Epithelial cell of proximal tubule (primary cell): ENCODE data around the gene TMEM52. TPM values are rescaled to one million over a fixed set of nuclear protein-coding genes. Genes with fewer than 3 reads are reported as not detected.

Source experiments
- DNase-seq: peaks from one replicate; pipeline ENCODE4 v3.0.0-alpha.2; 2011; ENCODE audit warnings: low read depth
- H3K4me3 ChIP-seq: 2 replicates; pipeline ENCODE4 v1.5.1; 2011; ENCODE audit warnings: low read depth, mild to moderate bottlenecking, low read length
- total RNA-seq: library from RNA; depleted of rRNA; stranded (reverse); fragments of >200 nt; gene quantifications from 2 replicates; pipeline ENCODE4 v1.2.3, GENCODE V29; 2015
- TF ChIP-seq, protein P1 (sequence below): conservative IDR thresholded peaks from 2 replicates; pipeline ENCODE4 v1.5.1; 2012; ENCODE audit warnings: low read depth, mild to moderate bottlenecking, low read length

The TMEM52 gene
- total RNA-seq, 1 donor from 2014 or later, result 0.75 TPM

DNA sequence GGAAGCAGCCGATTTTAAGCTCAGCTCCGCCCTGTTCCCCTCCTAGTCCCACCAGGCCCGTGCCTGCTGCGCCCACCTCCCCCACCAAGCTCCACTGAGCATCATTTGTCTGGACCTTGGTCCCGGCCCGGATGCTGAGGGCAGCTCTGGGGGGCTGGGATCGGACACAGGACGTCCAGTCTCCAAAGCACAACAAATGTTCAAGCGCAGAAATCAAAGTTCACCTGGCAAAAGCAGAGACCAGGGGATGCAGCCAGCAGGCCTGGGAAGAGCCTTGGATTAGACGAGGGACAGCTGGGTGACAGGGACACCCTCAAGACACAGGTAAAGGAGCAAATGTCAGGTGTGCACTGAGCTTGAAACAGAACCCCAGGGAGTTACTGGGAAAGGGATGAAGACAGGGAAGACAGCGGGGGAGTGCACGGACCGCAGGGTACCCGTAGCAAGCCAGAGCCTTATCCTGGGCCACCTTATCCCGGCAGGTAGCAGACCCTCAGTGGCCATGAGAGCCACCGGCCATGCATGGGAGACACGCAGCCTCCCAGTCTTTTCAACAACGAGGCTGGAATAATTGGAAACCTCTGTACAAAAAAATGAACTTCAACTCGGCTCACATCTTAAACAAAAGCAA is 22.2 kb upstream of the TMEM52 start:
- no peak for DNase-seq
- TF ChIP-seq, protein P1, sequence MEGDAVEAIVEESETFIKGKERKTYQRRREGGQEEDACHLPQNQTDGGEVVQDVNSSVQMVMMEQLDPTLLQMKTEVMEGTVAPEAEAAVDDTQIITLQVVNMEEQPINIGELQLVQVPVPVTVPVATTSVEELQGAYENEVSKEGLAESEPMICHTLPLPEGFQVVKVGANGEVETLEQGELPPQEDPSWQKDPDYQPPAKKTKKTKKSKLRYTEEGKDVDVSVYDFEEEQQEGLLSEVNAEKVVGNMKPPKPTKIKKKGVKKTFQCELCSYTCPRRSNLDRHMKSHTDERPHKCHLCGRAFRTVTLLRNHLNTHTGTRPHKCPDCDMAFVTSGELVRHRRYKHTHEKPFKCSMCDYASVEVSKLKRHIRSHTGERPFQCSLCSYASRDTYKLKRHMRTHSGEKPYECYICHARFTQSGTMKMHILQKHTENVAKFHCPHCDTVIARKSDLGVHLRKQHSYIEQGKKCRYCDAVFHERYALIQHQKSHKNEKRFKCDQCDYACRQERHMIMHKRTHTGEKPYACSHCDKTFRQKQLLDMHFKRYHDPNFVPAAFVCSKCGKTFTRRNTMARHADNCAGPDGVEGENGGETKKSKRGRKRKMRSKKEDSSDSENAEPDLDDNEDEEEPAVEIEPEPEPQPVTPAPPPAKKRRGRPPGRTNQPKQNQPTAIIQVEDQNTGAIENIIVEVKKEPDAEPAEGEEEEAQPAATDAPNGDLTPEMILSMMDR, result no peak
- H3K4me3 ChIP-seq, result no peak overlapping the region

GRCh38 chr1:1940123-1940425 is 21.0 kb upstream of the TMEM52 start:
- H3K4me3 ChIP-seq, result no peak overlapping the region
- no peak for DNase-seq
- TF ChIP-seq, protein P1, result no peak

DNA sequence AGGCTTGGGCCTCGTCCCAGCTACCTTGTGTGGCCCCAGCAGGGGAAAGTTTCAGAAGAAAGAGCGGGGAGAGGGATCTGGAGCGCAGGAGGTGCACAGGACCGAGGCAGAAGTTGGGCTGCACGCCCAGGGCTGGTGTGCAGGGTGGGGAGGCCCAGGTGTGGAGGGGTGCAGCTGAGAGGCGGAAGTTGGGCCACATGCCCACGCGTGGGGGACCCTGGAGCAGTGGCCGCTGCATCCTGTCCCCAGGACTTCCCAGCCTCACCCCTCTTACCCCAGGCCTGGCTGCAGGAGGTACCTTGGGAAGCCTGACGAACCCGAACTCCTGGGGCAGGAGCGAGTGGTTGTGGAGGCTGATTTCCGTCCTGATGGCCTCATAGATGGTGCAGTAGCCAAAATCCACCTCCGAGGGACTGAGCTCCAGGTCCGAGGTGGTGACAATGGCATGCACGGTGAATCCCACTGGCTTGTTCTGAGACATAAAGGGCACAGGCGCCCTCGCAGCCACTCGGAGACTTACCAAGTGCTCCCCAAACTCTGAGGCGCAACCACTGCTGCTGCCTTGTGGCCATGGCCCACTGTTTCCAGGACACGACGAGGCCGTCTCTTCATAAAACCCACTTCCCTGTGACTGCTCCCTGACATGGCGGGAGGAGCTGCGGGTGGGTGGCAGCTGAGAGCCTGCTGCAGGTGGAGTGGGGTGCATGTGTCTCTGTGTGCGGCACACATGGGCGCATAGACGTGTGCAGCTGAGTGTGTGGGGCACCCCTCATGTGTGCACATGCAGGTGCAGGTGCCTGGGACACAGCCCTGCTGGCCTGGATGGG is 20.4 kb upstream of the TMEM52 start:
- TF ChIP-seq, protein P1, result no peak
- no peak for DNase-seq
- H3K4me3 ChIP-seq, result no peak overlapping the region

DNA sequence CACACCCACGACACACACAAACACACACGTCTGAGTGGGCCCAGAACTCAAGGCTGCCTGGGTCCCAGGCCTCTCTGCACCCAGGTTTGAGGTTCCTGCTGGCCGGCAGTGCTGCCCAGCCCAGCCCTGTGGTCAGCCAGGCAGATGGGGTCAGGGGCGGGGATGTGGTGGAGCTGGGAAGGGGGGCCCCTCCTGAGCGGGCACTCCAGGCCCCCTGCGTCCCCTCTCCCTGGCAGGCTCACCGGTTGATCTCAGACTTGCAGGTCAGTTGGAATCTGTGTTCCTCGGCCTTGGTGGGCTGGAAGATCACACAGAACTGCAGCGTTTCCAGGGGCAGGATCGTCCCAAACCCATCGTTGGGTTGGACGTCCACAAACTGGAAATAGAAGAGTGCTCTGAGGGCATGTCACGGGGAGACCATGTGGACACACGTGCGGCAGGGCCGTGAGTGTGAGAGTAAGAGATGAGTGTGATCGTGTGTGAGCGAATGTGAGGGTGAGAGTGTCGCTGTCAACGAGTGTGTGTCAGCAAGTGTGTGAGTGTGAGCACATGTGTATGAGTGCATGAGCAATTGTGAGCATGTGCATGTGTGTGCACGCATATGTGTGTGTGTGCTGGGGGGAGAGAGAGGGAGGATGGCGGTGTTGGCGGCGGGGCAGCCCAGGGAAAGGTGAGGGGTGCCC is 19.7 kb upstream of the TMEM52 start:
- TF ChIP-seq, protein P1, result no peak
- no peak for DNase-seq
- H3K4me3 ChIP-seq, result no peak overlapping the region

DNA sequence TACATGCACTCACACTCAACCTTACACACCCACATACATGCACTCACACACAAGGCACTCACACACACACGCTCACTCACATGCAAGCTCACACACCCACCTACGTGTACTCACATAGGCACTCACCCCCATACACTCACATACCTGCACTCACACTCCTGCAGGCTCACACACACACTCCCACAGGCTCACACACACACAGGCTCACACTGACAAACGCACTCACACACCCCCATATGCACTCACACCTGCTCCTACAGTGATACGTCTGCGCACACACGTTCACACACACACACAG is 19.1 kb upstream of the TMEM52 start:
- no peak overlapping the region for H3K4me3 ChIP-seq
- DNase-seq, result no peak
- TF ChIP-seq, protein P1, result no peak

- TF ChIP-seq, protein P1, result no peak
Measured at GRCh38 chr1:1937549-1938275, 18.6 kb upstream of the TMEM52 start.

More at GRCh38 chr1:1937549-1938275, 18.6 kb upstream of the TMEM52 start:
- no peak for DNase-seq
- no peak overlapping the region for H3K4me3 ChIP-seq
